Measurements from ENCODE around the gene ATG4C.
"Not testable (repeated sequence)": the region's sequence is repeated elsewhere in the genome, so short reads cannot be mapped to it uniquely, and the experiment has no call there.

ATG4C gene

GRCh38 chr1:62794053-62794452 is 10.1 kb downstream of the ATG4C start:
- no peaks in the 10 kb centered on the region for H3K9me3 Mint-ChIP-seq
- H3K4me1 Mint-ChIP-seq (ENCODE audit: low read depth in 2 of 2): peaks cover 2 to 5% of the 10 kb centered on the region in 2 donors
- DNase-seq (no peak), ATAC-seq (replicated peaks) (no peak)
- H3K36me3 Mint-ChIP-seq (ENCODE audit: insufficient read depth): no peaks in the 10 kb centered on the region
- no peaks in the 10 kb centered on the region for H3K27me3 Mint-ChIP-seq
- H3K27ac Mint-ChIP-seq: no peak overlapping the region
- no peak overlapping the region for H3K4me3 Mint-ChIP-seq

- H3K27me3 Mint-ChIP-seq: no peaks in the 10 kb centered on the region
- H3K4me3 Mint-ChIP-seq: no peak overlapping the region
- DNase-seq (no peak), ATAC-seq (replicated peaks) (no peak)
- no peaks in the 10 kb centered on the region for H3K9me3 Mint-ChIP-seq
- H3K36me3 Mint-ChIP-seq (ENCODE audit: insufficient read depth): no peaks in the 10 kb centered on the region
- peaks cover 3 to 11% of the 10 kb centered on the region in 2 donors for H3K4me1 Mint-ChIP-seq (ENCODE audit: low read depth in 2 of 2)
- H3K27ac Mint-ChIP-seq: no peak overlapping the region
Observed at GRCh38 chr1:62796221-62796620, 12.3 kb downstream of the ATG4C start.

GRCh38 chr1:62799688-62800087 is 15.8 kb downstream of the ATG4C start:
- Mint-ChIP-seq H3K9me3 (no peaks in the 10 kb centered on the region), H3K27me3 (no peaks in the 10 kb centered on the region), H3K27ac (no peak overlapping the region), H3K4me3 (no peak overlapping the region), H3K4me1 (ENCODE audit: low read depth in 2 of 2) (peaks cover 2 to 8% of the 10 kb centered on the region in 2 donors), H3K36me3 (ENCODE audit: insufficient read depth) (peaks cover 8% of the 10 kb centered on the region)
- DNase-seq (no peak), ATAC-seq (replicated peaks) (no peak)

GRCh38 chr1:62800281-62800680 is 16.3 kb downstream of the ATG4C start:
- Mint-ChIP-seq H3K36me3 (ENCODE audit: insufficient read depth) (peaks cover 12% of the 10 kb centered on the region), H3K4me1 (ENCODE audit: low read depth in 2 of 2) (peaks cover 2 to 7% of the 10 kb centered on the region in 2 donors), H3K27ac (no peak overlapping the region), H3K4me3 (no peak overlapping the region), H3K9me3 (no peaks in the 10 kb centered on the region), H3K27me3 (no peaks in the 10 kb centered on the region)
- ATAC-seq (replicated peaks) (no peak), DNase-seq (no peak)

GRCh38 chr1:62800825-62801306 is 16.9 kb downstream of the ATG4C start:
- no peak overlapping the region for H3K27ac Mint-ChIP-seq
- H3K4me3 Mint-ChIP-seq: no peak overlapping the region
- ATAC-seq (replicated peaks) (peak; percentile 70), DNase-seq (no peak)
- peaks cover 13% of the 10 kb centered on the region for H3K36me3 Mint-ChIP-seq (ENCODE audit: insufficient read depth)
- no peaks in the 10 kb centered on the region for H3K9me3 Mint-ChIP-seq
- H3K4me1 Mint-ChIP-seq (ENCODE audit: low read depth in 2 of 2): peaks cover 2 to 7% of the 10 kb centered on the region in 2 donors
- H3K27me3 Mint-ChIP-seq: no peaks in the 10 kb centered on the region

- H3K27ac Mint-ChIP-seq: no peak overlapping the region
- no peak overlapping the region for H3K4me3 Mint-ChIP-seq
- DNase-seq (no peak), ATAC-seq (replicated peaks) (no peak)
- no peaks in the 10 kb centered on the region for H3K4me1 Mint-ChIP-seq (ENCODE audit: low read depth in 2 of 2)
- peaks cover 6% of the 10 kb centered on the region for H3K36me3 Mint-ChIP-seq (ENCODE audit: insufficient read depth)
- no peaks in the 10 kb centered on the region for H3K9me3 Mint-ChIP-seq
- no peaks in the 10 kb centered on the region for H3K27me3 Mint-ChIP-seq
Observed at GRCh38 chr1:62809788-62810187, 25.9 kb downstream of the ATG4C start.

GRCh38 chr1:62810420-62811274 is 26.7 kb downstream of the ATG4C start:
- H3K36me3 Mint-ChIP-seq (ENCODE audit: insufficient read depth): no peaks in the 10 kb centered on the region
- H3K4me1 Mint-ChIP-seq (ENCODE audit: low read depth in 2 of 2): no peaks in the 10 kb centered on the region
- H3K27me3 Mint-ChIP-seq: no peaks in the 10 kb centered on the region
- H3K27ac Mint-ChIP-seq: no peak overlapping the region
- DNase-seq (no peak), ATAC-seq (replicated peaks) (no peak)
- H3K9me3 Mint-ChIP-seq: no peaks in the 10 kb centered on the region
- no peak overlapping the region for H3K4me3 Mint-ChIP-seq

GRCh38 chr1:62823556-62823955 is 39.6 kb downstream of the ATG4C start:
- Mint-ChIP-seq H3K4me1 (ENCODE audit: low read depth in 2 of 2) (no peaks in the 10 kb centered on the region), H3K9me3 (peaks cover 0 to 5% of the 10 kb centered on the region in 2 donors), H3K27ac (no peak overlapping the region), H3K36me3 (ENCODE audit: insufficient read depth) (peaks cover 6% of the 10 kb centered on the region), H3K4me3 (no peak overlapping the region), H3K27me3 (no peaks in the 10 kb centered on the region)
- ATAC-seq (replicated peaks) (no peak), DNase-seq (no peak)

- H3K36me3 Mint-ChIP-seq (ENCODE audit: insufficient read depth): no peaks in the 10 kb centered on the region
- no peak overlapping the region for H3K27ac Mint-ChIP-seq
- no peaks in the 10 kb centered on the region for H3K27me3 Mint-ChIP-seq
- ATAC-seq (replicated peaks) (no peak), DNase-seq (no peak)
- peaks cover 0 to 5% of the 10 kb centered on the region in 2 donors for H3K9me3 Mint-ChIP-seq
- H3K4me1 Mint-ChIP-seq (ENCODE audit: low read depth in 2 of 2): no peaks in the 10 kb centered on the region
- no peak overlapping the region for H3K4me3 Mint-ChIP-seq
Observed at GRCh38 chr1:62826901-62827300, 43.0 kb downstream of the ATG4C start.

GRCh38 chr1:62827786-62828185 is 43.9 kb downstream of the ATG4C start:
- not testable (repeated sequence) for H3K36me3 Mint-ChIP-seq (ENCODE audit: insufficient read depth); H3K9me3 Mint-ChIP-seq; H3K4me1 Mint-ChIP-seq (ENCODE audit: low read depth in 2 of 2); ATAC-seq (replicated peaks); DNase-seq; H3K27ac Mint-ChIP-seq; H3K27me3 Mint-ChIP-seq; H3K4me3 Mint-ChIP-seq

- H3K4me3 Mint-ChIP-seq: no peak overlapping the region
- DNase-seq (no peak), ATAC-seq (replicated peaks) (no peak)
- no peaks in the 10 kb centered on the region for H3K4me1 Mint-ChIP-seq (ENCODE audit: low read depth in 2 of 2)
- no peak overlapping the region for H3K27ac Mint-ChIP-seq
- H3K27me3 Mint-ChIP-seq: no peaks in the 10 kb centered on the region
- peaks cover 0 to 4% of the 10 kb centered on the region in 2 donors for H3K9me3 Mint-ChIP-seq
- no peaks in the 10 kb centered on the region for H3K36me3 Mint-ChIP-seq (ENCODE audit: insufficient read depth)
Observed at GRCh38 chr1:62832276-62832675, 48.3 kb downstream of the ATG4C start.

- DNase-seq (no peak), ATAC-seq (replicated peaks) (no peak)
- Mint-ChIP-seq H3K27ac (no peak overlapping the region), H3K4me1 (ENCODE audit: low read depth in 2 of 2) (no peaks in the 10 kb centered on the region), H3K27me3 (no peaks in the 10 kb centered on the region), H3K4me3 (no peak overlapping the region), H3K9me3 (no peaks in the 10 kb centered on the region), H3K36me3 (ENCODE audit: insufficient read depth) (no peaks in the 10 kb centered on the region)
Observed at GRCh38 chr1:62833529-62833928, 49.6 kb downstream of the ATG4C start.

- no peak overlapping the region for H3K27ac Mint-ChIP-seq
- H3K9me3 Mint-ChIP-seq: no peaks in the 10 kb centered on the region
- no peak for DNase-seq
- H3K27me3 Mint-ChIP-seq: no peaks in the 10 kb centered on the region
- no peaks in the 10 kb centered on the region for H3K36me3 Mint-ChIP-seq (ENCODE audit: insufficient read depth)
- no peaks in the 10 kb centered on the region for H3K4me1 Mint-ChIP-seq (ENCODE audit: low read depth in 2 of 2)
- H3K4me3 Mint-ChIP-seq: no peak overlapping the region
- no peak for ATAC-seq (replicated peaks)
Observed at GRCh38 chr1:62834400-62834961, 50.5 kb downstream of the ATG4C start.

- Mint-ChIP-seq H3K27me3 (no peaks in the 10 kb centered on the region), H3K27ac (no peak overlapping the region), H3K4me3 (no peak overlapping the region), H3K9me3 (no peaks in the 10 kb centered on the region), H3K4me1 (ENCODE audit: low read depth in 2 of 2) (no peaks in the 10 kb centered on the region), H3K36me3 (ENCODE audit: insufficient read depth) (no peaks in the 10 kb centered on the region)
- ATAC-seq (replicated peaks) (no peak), DNase-seq (no peak)
Observed at GRCh38 chr1:62836856-62837540, 53.1 kb downstream of the ATG4C start.

Measured in effector memory CD8-positive, alpha-beta T cell (primary cell).